Measurements from ENCODE around the gene C13orf42.

The C13orf42 gene

DNA sequence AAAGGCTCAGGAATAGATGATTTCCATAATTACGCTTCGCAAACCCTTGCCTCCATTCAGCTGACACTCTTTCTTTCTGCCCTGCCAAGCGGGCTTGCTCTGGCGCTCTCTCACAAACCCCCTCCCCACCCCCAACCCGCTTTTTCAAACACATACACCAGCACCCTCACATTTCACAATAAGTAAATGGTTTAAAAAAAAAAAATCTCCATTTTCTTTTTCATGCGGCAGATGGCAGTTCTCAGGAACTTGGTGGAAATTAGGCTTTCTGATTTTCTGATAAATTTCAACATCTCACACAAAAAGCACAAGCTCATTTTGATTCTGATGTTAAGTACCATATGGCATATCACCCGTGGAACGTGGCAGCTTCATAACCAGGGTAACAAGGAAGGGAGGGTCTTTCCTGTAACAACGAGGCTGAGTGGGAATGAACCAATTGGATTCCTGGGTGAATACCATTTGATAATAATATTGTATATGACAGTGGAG is 43.8 kb downstream of the C13orf42 start:
- no peak overlapping the region for H3K4me3 ChIP-seq (ENCODE audit: insufficient read depth, low read depth, low read length, poor library complexity, severe bottlenecking)
- no peaks in the 10 kb centered on the region for H3K27me3 ChIP-seq (replicated peaks; ENCODE audit: control insufficient read depth, insufficient read depth, low read length, poor library complexity, severe bottlenecking)
- no peaks in the 10 kb centered on the region for H3K36me3 ChIP-seq (ENCODE audit: control insufficient read depth, insufficient read depth, low read length)
- H3K9me3 ChIP-seq (ENCODE audit: control insufficient read depth, low read length), result no peaks in the 10 kb centered on the region
- no peak for DNase-seq
- H3K4me1 ChIP-seq (ENCODE audit: control insufficient read depth, insufficient read depth, low read length, poor library complexity, severe bottlenecking), result no peaks in the 10 kb centered on the region
- no peak overlapping the region for H3K27ac ChIP-seq (ENCODE audit: insufficient read depth, low read length, poor library complexity, severe bottlenecking)

DNA sequence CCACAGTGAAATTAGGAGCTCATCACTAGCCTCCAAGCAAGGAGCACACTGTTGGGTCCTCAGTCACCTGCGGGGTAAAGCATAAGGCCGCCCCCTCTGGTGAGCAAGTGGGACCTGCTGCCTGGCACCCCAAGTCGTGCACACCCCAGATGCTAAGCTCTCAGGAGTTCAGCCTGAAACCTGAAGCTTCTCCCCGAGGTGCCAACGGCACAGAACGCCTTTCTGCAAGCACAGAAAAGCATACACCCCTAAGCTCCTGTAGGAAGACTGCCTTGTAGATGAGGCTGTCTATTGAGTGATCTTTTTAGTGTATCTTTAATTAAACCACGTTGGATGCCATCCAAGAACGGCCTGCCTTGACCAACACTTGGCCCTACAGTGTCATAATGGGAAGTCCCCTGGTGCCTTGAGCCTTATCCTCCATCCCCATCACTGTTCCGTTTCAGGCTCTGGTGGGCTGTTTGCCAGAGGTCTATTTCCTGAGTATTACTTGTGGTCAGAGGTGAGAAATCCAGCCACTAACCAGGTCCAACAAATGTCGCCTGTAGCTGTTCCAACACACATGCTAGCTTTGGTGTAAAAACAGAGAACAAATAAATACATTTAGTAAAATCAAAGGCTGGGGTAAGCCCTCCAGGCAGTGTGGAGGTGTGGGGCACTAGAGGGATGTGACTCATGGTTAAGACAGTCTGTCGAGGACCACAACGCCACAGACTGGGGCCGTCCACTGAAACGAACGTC is 44.8 kb downstream of the C13orf42 start:
- Histone ChIP-seq H3K9me3 (ENCODE audit: control insufficient read depth, low read length) (no peaks in the 10 kb centered on the region), H3K27ac (ENCODE audit: insufficient read depth, low read length, poor library complexity, severe bottlenecking) (no peak overlapping the region), H3K36me3 (ENCODE audit: control insufficient read depth, insufficient read depth, low read length) (no peaks in the 10 kb centered on the region), H3K4me1 (ENCODE audit: control insufficient read depth, insufficient read depth, low read length, poor library complexity, severe bottlenecking) (no peaks in the 10 kb centered on the region), H3K4me3 (ENCODE audit: insufficient read depth, low read depth, low read length, poor library complexity, severe bottlenecking) (no peak overlapping the region), H3K27me3 (replicated peaks; ENCODE audit: control insufficient read depth, insufficient read depth, low read length, poor library complexity, severe bottlenecking) (no peaks in the 10 kb centered on the region)
- no peak for DNase-seq

DNA sequence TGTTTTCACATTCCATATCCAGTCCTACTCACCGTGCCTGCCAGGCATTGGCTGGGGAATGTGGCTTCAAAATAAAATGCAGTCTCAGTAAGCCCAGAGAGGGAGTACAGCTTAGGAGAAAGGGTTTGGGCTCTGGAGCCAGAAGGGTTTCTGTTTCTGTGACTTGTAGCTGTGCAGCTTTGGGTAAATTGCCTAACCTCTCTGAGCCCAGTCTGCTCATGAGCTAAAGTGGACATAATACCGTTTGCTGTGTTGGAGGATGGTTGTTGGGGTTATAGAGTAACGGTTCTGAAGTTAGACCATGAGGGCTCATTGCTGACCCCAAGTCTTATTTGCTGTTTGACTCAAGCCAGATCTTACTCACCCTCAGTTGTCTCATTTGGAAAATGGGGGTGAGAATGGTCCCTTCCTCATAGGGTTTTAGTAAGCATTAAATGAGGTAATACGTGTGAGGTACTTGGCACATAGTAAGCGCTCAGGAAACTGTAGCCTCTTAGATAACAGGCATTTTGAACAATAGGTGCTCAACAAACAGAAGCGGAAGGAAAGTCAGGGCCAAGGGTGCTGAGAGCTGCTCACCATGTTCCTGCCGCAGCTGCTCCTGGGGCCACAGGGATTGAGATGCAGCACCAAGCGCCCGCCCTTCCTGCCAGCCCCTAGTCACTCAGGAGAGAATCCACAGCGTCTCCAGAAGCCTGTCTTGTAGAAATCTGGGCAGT is 45.5 kb downstream of the C13orf42 start:
- Histone ChIP-seq H3K27me3 (replicated peaks; ENCODE audit: control insufficient read depth, insufficient read depth, low read length, poor library complexity, severe bottlenecking) (no peaks in the 10 kb centered on the region), H3K9me3 (ENCODE audit: control insufficient read depth, low read length) (no peaks in the 10 kb centered on the region), H3K27ac (ENCODE audit: insufficient read depth, low read length, poor library complexity, severe bottlenecking) (no peak overlapping the region), H3K36me3 (ENCODE audit: control insufficient read depth, insufficient read depth, low read length) (no peaks in the 10 kb centered on the region), H3K4me3 (ENCODE audit: insufficient read depth, low read depth, low read length, poor library complexity, severe bottlenecking) (no peak overlapping the region), H3K4me1 (ENCODE audit: control insufficient read depth, insufficient read depth, low read length, poor library complexity, severe bottlenecking) (no peaks in the 10 kb centered on the region)
- DNase-seq, result no peak

DNA sequence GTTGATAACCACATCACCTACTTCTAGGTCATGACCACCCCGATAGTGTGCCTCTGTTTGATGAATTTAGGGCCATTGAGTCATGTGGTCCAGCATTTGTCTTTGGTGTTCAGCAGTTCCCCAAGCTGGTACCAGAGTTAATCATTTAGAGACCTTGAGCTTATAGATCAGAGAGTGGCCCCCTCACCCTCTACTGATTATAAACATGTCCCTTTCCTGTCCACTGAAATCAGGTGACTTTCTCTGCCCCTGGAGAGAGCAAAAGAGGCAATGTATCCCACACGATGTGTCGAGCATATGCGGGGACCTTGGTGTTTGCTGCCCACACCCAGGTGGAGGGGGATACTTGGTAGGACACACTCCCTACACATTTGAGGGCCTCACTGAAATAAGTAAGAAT is 46.3 kb downstream of the C13orf42 start:
- H3K27ac ChIP-seq (ENCODE audit: insufficient read depth, low read length, poor library complexity, severe bottlenecking), result no peak overlapping the region
- H3K36me3 ChIP-seq (ENCODE audit: control insufficient read depth, insufficient read depth, low read length), result no peaks in the 10 kb centered on the region
- H3K4me3 ChIP-seq (ENCODE audit: insufficient read depth, low read depth, low read length, poor library complexity, severe bottlenecking), result no peak overlapping the region
- H3K27me3 ChIP-seq (replicated peaks; ENCODE audit: control insufficient read depth, insufficient read depth, low read length, poor library complexity, severe bottlenecking), result no peaks in the 10 kb centered on the region
- H3K9me3 ChIP-seq (ENCODE audit: control insufficient read depth, low read length), result no peaks in the 10 kb centered on the region
- no peaks in the 10 kb centered on the region for H3K4me1 ChIP-seq (ENCODE audit: control insufficient read depth, insufficient read depth, low read length, poor library complexity, severe bottlenecking)
- DNase-seq, result no peak

DNA sequence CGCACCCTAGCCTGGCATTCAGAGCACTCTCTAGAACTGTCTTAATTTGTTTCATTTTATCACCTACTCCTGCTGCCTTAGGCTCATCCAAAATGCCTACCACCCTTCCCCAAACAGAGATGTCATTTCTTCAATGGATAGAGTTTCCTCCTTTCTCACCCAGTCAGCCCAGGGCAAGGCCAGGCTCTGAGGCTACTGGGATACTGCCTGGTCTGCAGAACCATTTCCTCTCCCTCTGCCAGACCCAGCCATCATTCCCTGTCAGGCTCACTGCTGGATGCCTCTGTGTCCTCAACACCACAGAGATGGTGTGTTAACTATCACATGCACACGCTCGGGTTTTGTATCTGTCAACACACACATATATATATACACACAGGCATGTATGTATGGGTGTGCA is 47.2 kb downstream of the C13orf42 start:
- H3K4me1 ChIP-seq (ENCODE audit: control insufficient read depth, insufficient read depth, low read length, poor library complexity, severe bottlenecking), result no peaks in the 10 kb centered on the region
- no peaks in the 10 kb centered on the region for H3K36me3 ChIP-seq (ENCODE audit: control insufficient read depth, insufficient read depth, low read length)
- no peak overlapping the region for H3K4me3 ChIP-seq (ENCODE audit: insufficient read depth, low read depth, low read length, poor library complexity, severe bottlenecking)
- H3K9me3 ChIP-seq (ENCODE audit: control insufficient read depth, low read length), result no peaks in the 10 kb centered on the region
- DNase-seq, result no peak
- H3K27ac ChIP-seq (ENCODE audit: insufficient read depth, low read length, poor library complexity, severe bottlenecking), result no peak overlapping the region
- H3K27me3 ChIP-seq (replicated peaks; ENCODE audit: control insufficient read depth, insufficient read depth, low read length, poor library complexity, severe bottlenecking), result no peaks in the 10 kb centered on the region

DNA sequence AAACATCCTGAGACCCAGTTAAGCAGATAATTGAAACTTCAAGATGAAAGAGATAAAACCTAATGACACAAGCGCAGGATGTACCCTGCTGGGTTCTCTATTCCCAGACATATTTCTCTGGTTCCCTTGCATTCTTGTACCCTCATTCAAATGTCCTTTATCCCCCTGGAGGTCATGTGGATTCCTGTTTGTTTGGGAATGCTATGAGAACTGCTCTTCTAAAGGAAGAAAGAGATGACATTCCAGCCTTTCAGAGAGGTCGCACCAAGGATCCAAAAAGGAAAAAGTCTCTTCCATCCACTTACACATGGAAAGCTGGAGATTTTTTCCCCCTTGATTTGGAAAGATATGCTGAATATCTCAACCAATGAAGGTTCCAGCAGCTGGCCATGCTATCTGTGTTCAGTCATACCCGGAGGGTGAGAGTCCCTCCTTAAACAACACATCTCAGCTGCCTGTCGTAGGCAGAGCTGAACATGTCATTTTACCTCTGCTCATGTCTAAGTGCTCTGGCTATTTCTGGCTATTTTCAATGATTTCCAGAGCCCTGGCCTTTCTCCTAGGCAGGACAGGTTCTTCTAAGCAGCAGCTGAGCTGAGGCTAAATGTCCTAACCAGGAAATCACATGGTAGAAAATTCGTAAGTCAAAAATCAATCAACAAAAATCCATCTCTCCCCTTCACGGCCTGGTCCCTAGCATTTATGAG is 52.5 kb downstream of the C13orf42 start:
- Histone ChIP-seq H3K36me3 (ENCODE audit: control insufficient read depth, insufficient read depth, low read length) (no peaks in the 10 kb centered on the region), H3K4me1 (ENCODE audit: control insufficient read depth, insufficient read depth, low read length, poor library complexity, severe bottlenecking) (no peaks in the 10 kb centered on the region), H3K9me3 (ENCODE audit: control insufficient read depth, low read length) (no peaks in the 10 kb centered on the region), H3K27ac (ENCODE audit: insufficient read depth, low read length, poor library complexity, severe bottlenecking) (no peak overlapping the region), H3K4me3 (ENCODE audit: insufficient read depth, low read depth, low read length, poor library complexity, severe bottlenecking) (no peak overlapping the region), H3K27me3 (replicated peaks; ENCODE audit: control insufficient read depth, insufficient read depth, low read length, poor library complexity, severe bottlenecking) (no peaks in the 10 kb centered on the region)
- no peak for DNase-seq

DNA sequence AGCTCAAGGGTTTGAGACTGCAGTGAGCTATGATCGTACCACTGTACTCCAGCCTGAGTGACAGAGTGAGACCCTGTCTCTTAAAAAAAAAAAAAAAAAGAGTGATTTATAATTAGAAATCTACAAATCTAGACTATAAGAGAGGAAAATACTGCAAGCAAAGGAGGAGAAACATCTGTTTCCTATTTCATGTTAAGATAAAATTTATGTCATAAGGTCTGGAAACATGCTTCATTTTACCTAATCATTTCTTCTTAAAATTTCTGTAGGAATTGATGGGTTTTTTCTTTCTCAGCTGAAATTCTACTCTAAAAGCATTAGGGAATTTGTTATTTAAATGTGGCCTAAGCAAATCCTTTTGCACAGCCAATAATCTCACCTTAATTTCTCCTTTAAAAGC is 53.2 kb downstream of the C13orf42 start:
- no peaks in the 10 kb centered on the region for H3K9me3 ChIP-seq (ENCODE audit: control insufficient read depth, low read length)
- no peak overlapping the region for H3K4me3 ChIP-seq (ENCODE audit: insufficient read depth, low read depth, low read length, poor library complexity, severe bottlenecking)
- H3K4me1 ChIP-seq (ENCODE audit: control insufficient read depth, insufficient read depth, low read length, poor library complexity, severe bottlenecking), result no peaks in the 10 kb centered on the region
- no peak for DNase-seq
- H3K36me3 ChIP-seq (ENCODE audit: control insufficient read depth, insufficient read depth, low read length), result no peaks in the 10 kb centered on the region
- no peak overlapping the region for H3K27ac ChIP-seq (ENCODE audit: insufficient read depth, low read length, poor library complexity, severe bottlenecking)
- H3K27me3 ChIP-seq (replicated peaks; ENCODE audit: control insufficient read depth, insufficient read depth, low read length, poor library complexity, severe bottlenecking), result no peaks in the 10 kb centered on the region

DNA sequence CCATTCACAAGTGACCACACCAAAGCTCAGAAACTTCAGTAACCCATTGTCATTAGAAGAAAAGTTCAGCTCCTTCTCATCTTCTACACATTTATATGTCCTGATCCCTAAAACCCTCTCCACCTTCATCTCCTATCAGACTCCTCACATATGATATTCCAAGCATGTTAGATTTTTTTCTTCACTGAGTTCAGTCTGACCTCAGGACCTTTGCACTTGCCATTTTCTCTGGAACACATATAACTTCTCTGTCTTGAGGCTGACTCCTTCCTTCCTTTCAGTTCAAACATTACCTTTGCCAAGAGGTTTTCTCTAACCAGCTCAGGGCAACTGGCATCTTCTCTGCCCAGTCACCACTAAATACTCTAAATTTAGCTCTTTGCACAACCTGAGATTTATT is 54.1 kb downstream of the C13orf42 start:
- Histone ChIP-seq H3K9me3 (ENCODE audit: control insufficient read depth, low read length) (no peaks in the 10 kb centered on the region), H3K4me3 (ENCODE audit: insufficient read depth, low read depth, low read length, poor library complexity, severe bottlenecking) (no peak overlapping the region), H3K4me1 (ENCODE audit: control insufficient read depth, insufficient read depth, low read length, poor library complexity, severe bottlenecking) (no peaks in the 10 kb centered on the region), H3K36me3 (ENCODE audit: control insufficient read depth, insufficient read depth, low read length) (no peaks in the 10 kb centered on the region), H3K27ac (ENCODE audit: insufficient read depth, low read length, poor library complexity, severe bottlenecking) (no peak overlapping the region), H3K27me3 (replicated peaks; ENCODE audit: control insufficient read depth, insufficient read depth, low read length, poor library complexity, severe bottlenecking) (no peaks in the 10 kb centered on the region)
- DNase-seq, result no peak

DNA sequence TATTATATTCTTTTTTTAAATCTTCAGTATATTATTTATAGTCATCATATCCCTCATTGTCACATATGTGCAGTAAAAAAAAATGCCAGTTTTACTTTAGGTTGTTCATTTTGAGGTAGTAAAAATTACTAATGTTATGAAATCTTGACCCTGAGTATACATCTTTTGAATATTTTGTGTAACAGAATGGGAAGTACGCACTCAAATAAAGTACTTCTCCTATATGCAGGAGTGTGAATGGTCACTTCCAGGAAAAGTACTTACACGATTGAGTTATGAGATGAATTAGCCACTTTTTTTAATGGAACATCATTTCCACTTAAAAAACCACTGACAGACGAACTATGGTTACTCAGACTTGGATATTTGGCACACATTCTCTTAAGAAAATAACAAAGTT is 58.5 kb downstream of the C13orf42 start:
- Histone ChIP-seq H3K27me3 (replicated peaks; ENCODE audit: control insufficient read depth, insufficient read depth, low read length, poor library complexity, severe bottlenecking) (no peaks in the 10 kb centered on the region), H3K27ac (ENCODE audit: insufficient read depth, low read length, poor library complexity, severe bottlenecking) (no peak overlapping the region), H3K4me3 (ENCODE audit: insufficient read depth, low read depth, low read length, poor library complexity, severe bottlenecking) (no peak overlapping the region), H3K36me3 (ENCODE audit: control insufficient read depth, insufficient read depth, low read length) (no peaks in the 10 kb centered on the region), H3K9me3 (ENCODE audit: control insufficient read depth, low read length) (no peaks in the 10 kb centered on the region), H3K4me1 (ENCODE audit: control insufficient read depth, insufficient read depth, low read length, poor library complexity, severe bottlenecking) (no peaks in the 10 kb centered on the region)
- DNase-seq, result no peak

Data from effector memory CD4-positive, alpha-beta T cell (primary cell).